ENCODE measurements around the gene COX19.

Gene COX19

DNA sequence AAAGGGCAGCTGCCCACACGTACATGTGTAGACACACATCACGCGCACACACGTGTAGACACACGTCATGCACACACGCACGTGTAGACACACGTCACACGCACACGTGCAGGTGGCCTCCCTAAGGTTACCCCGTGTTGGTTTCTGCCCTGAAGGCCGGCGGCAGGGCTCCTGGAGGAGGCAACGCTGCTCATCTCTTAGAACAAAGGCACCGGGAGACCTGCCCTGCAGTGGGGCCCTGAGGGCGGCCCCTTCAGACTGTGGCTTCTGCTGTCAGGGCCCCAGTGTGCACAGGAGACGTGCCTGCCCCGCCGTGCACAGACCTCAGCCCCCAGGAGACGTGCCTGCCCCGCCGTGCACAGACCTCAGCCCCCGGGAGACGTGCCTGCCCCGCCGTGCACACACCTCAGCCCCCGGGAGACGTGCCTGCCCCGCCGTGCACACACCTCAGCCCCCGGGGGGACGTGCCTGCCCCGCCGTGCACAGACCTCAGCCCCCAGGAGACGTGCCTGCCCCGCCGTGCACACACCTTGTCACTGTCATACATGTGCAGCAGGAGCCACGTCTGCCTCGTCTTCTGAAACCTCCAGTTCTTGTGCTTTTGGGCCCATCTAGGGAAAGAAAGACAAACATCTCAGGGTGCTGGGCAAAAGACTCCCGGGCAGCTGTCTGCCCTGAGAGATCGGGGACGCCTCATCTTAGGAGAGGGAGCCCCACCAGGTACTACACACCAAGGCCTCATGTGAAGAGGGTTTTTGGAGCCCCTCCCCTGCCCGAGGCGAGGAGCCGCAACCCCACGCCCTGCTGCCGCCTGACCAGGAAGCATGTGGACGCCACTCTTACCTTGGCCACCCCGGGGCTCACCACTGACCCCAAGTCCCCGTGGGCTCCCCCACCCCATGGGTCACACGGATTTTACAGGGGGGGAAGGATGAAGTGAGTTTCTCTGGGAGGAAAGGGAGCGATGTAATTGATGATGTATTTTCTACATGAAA, 24.9 kb upstream of the COX19 start:
- no peak for FAIRE-seq
- DNase-seq (ENCODE audit: insufficient read length, low spot score) = no peak
- no peak for TF ChIP-seq POLR2A (IDR thresholded peaks at IDR 0.05; ENCODE audit: low read depth, low read length)

GRCh38 chr7:999149-999879, 24.0 kb upstream of the COX19 start:
- no peak for FAIRE-seq

DNA sequence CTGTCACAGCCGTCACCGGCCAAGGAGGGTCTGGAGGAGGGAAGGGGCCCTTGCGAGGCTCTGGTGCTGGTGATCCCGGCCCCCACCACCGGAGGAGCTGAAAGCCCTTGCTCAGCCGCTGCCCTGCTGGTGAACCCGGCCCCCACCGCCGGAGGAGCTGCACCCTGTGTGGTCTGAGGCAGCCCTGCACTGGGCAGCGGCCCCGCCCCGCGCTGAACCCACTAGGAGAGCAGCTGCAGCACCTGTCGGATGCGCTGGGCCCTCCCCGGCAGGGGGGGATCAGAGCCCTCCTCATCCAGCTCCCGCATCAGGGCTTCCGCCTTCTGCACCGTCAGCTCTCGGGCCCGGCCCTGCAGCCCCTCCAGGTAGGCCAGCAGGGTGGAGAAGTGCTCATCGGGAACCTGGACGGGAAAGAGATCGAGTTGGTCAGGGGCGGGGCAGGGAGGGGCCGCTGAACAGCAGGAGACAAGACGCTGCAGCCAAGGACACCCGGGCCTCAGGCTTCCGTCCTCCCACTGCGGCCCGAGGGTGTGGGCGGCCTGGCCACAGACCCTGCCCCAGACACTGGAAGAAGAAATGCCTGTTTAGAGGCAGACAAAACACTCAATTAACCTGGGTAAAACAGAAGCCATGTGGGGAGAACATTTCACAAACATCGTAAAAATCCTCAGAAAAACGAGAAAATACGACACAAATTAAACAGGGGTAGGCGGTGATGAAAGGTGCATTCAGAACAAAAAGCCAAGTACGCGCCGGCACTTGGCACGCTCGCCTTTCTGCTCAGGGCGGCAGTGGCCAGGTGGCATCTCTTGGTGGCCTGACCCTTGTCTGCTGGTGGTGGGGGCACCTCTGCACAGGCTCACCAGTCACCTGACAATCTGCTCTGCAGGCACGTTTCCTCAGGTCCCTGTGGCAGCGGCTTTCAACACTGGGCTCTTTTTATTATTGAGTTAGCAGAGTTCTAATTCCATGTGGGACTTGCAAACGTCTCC, 22.4 kb upstream of the COX19 start:
- DNase-seq (ENCODE audit: insufficient read length, low spot score) (no peak), FAIRE-seq (no peak)
- TF ChIP-seq POLR2A (IDR thresholded peaks at IDR 0.05; ENCODE audit: low read depth, low read length) = no peak

More at GRCh38 chr7:999149-999879, 24.0 kb upstream of the COX19 start:
- no peak for TF ChIP-seq POLR2A (IDR thresholded peaks at IDR 0.05; ENCODE audit: low read depth, low read length)
- DNase-seq (ENCODE audit: insufficient read length, low spot score) = no peak

DNA sequence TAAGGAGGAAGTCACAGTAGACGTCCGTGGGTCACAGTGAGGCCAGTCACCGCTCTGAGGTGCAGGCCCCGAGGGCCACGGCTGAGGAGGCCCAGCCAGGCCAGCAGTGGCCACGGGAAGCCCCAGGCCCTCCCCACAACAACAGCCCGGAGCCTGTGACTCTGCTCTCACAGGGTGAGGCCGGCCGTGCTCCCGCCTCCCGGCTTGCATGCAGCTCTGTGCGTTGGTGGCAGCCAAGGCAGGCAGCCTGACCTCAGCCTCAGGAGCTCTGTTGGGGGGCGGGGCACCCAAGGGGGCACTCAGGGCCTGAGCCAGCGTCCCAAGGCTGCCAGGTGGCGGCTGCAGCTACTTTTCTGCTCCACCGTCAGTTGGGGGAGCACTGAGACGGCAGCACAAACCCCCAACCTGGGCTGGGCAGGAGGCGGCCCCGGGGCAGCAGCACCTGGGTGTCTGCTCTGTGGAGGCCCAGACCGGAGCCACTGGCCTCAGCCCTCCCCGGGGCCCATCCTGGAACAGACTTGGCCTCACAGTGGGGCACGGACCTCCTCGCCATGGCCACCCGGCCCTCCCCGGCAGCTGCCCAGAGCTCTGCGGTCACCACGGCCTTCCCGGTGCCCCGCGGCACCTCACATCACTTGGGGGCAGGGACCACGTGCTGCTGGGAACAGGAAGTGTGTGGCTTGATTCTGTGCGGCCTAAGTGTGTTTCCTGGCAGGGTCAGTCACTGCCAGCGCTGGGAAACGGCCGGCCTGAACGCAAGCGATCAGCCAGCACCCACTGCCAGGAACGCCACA, 20.9 kb upstream of the COX19 start:
- no peak for FAIRE-seq
- DNase-seq (ENCODE audit: insufficient read length, low spot score) = no peak
- TF ChIP-seq POLR2A (IDR thresholded peaks at IDR 0.05; ENCODE audit: low read depth, low read length) = no peak

- no peak for TF ChIP-seq POLR2A (IDR thresholded peaks at IDR 0.05; ENCODE audit: low read depth, low read length)
- no peak for FAIRE-seq
- DNase-seq (ENCODE audit: insufficient read length, low spot score) = no peak
These were observed 20.2 kb upstream of the COX19 start for GRCh38 chr7:995571-995970.

GRCh38 chr7:994592-995308, 19.4 kb upstream of the COX19 start:
- TF ChIP-seq POLR2A (IDR thresholded peaks at IDR 0.05; ENCODE audit: low read depth, low read length) = no peak
- FAIRE-seq (no peak), DNase-seq (ENCODE audit: insufficient read length, low spot score) (no peak)

- FAIRE-seq (no peak), DNase-seq (ENCODE audit: insufficient read length, low spot score) (peak; percentile 99)
- TF ChIP-seq POLR2A (IDR thresholded peaks at IDR 0.05; ENCODE audit: low read depth, low read length) = no peak
These were observed 17.6 kb upstream of the COX19 start for GRCh38 chr7:992709-993607.

- no peak for TF ChIP-seq POLR2A (IDR thresholded peaks at IDR 0.05; ENCODE audit: low read depth, low read length)
- FAIRE-seq = no peak
- no peak for DNase-seq (ENCODE audit: insufficient read length, low spot score)
These were observed 16.6 kb upstream of the COX19 start for GRCh38 chr7:991729-992656.

DNA sequence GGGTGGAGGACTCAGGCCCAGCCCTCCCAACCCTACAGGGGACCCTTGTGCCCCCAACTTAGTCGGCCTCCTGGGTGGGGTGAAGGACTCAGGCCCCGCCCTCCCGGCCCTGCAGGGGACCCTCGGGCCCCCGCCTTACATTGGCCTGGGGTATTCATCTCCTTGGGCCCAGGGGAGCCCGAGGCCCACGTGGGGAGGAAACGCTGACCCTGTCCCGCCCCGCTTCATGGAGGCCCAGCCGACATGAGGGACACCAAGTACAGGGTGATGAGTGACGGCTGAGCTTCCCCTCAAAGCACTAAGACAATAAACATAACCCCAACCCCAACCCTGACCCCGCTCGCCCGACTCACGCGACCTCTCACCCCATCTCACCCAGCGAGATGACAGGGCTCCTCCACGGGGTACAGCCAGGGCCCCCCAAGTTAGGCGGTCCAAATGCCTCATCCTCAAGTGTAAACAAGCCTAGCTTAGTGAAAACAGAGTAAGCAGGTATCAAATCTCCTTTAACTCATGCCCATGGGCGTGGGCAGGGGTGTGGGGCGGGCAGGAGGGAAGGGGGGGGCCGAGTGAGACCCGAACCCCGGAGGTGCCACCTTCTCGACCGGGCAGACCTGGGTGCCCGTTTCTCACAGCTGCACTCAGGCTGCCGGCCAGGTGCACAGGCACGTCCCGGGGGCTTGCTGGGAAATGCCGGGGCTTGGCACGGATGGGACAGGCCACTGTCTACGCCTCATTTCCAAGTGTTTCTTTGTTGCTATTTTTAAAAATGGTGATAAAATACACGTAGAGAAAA, 15.8 kb upstream of the COX19 start:
- no peak for TF ChIP-seq POLR2A (IDR thresholded peaks at IDR 0.05; ENCODE audit: low read depth, low read length)
- no peak for DNase-seq (ENCODE audit: insufficient read length, low spot score)
- FAIRE-seq = no peak

All from H54 (cell line).